HFFc6 (cell line): Measurements from ENCODE around the gene FOXP1. TPM values are rescaled to one million over a fixed set of nuclear protein-coding genes. Genes with fewer than 3 reads are reported as not detected.

Experiments used
- DNase-seq: peaks from one replicate; pipeline ENCODE4 v3.0.0-alpha.2; 2018
- H3K27ac Mint-ChIP-seq: 2 replicates; pipeline ENCODE4 v1.8.0; 2020; ENCODE audit warnings: mild to moderate bottlenecking, mixed read lengths
- H3K27me3 Mint-ChIP-seq: 2 replicates; pipeline ENCODE4 v1.8.0; 2021; ENCODE audit warnings: mild to moderate bottlenecking, moderate library complexity, mixed read lengths; ENCODE audit not compliant: insufficient read depth
- H3K36me3 Mint-ChIP-seq: 2 replicates; pipeline ENCODE4 v1.8.0; 2021; ENCODE audit warnings: low read depth, mixed read lengths
- H3K4me1 Mint-ChIP-seq: 2 replicates; pipeline ENCODE4 v1.8.0; 2020; ENCODE audit warnings: low read depth, mixed read lengths
- H3K4me3 Mint-ChIP-seq: 2 replicates; pipeline ENCODE4 v1.8.0; 2020; ENCODE audit warnings: mild to moderate bottlenecking, moderate library complexity, mixed read lengths
- H3K9me3 Mint-ChIP-seq: 2 replicates; pipeline ENCODE4 v1.8.0; 2020; ENCODE audit warnings: mild to moderate bottlenecking, mixed read lengths
- CTCF ChIP-seq: fragments of 200-600 bp; sonication (generic); IDR thresholded peaks from 2 replicates; pipeline ENCODE4 v1.5.0; 2021; ENCODE audit warnings: antibody characterized with exemption, mild to moderate bottlenecking
- total RNA-seq, 6 experiments: library from RNA; stranded (reverse); fragmentation: NEBNext Ultra II Directional; extraction: Animal tissue kit (Norgen Biotek cat#: 25700); gene quantifications; 2 replicates in 1 of 6; 3 replicates in 5 of 6; pipeline ENCODE4 v1.2.3, GENCODE V29; 2021

The FOXP1 gene
- total RNA-seq, 6 experiments from 2014 or later: 32.2 to 59.3 (median 52.0) TPM

- TF ChIP-seq CTCF: no peak
- Mint-ChIP-seq H3K4me1 (peaks cover 18% of the 10 kb centered on the region), H3K27ac (no peak overlapping the region), H3K9me3 (no peaks in the 10 kb centered on the region), H3K27me3 (no peaks in the 10 kb centered on the region; the same call in 1 of the 2 replicates), H3K4me3 (no peak overlapping the region), H3K36me3 (no peaks in the 10 kb centered on the region)
- no peak for DNase-seq
Measured at GRCh38 chr3:71152892-71153265, 430.6 kb downstream of the FOXP1 start.

GRCh38 chr3:71152039-71152891 is 431.3 kb downstream of the FOXP1 start:
- DNase-seq: no peak
- Mint-ChIP-seq H3K4me1 (peaks cover 18% of the 10 kb centered on the region), H3K36me3 (no peaks in the 10 kb centered on the region), H3K27ac (no peak overlapping the region), H3K4me3 (no peak overlapping the region), H3K27me3 (no peaks in the 10 kb centered on the region; the same call in 1 of the 2 replicates), H3K9me3 (no peaks in the 10 kb centered on the region)
- TF ChIP-seq CTCF: no peak

- Mint-ChIP-seq H3K4me1 (peaks cover 8% of the 10 kb centered on the region), H3K27ac (no peak overlapping the region), H3K9me3 (no peaks in the 10 kb centered on the region), H3K4me3 (no peak overlapping the region), H3K36me3 (no peaks in the 10 kb centered on the region), H3K27me3 (no peaks in the 10 kb centered on the region; the same call in 1 of the 2 replicates)
- TF ChIP-seq CTCF: no peak
- DNase-seq: no peak
Measured at GRCh38 chr3:71149959-71150954, 433.3 kb downstream of the FOXP1 start.

GRCh38 chr3:71148455-71149060 is 435.0 kb downstream of the FOXP1 start:
- H3K4me1 Mint-ChIP-seq: peaks cover 8% of the 10 kb centered on the region
- no peak overlapping the region for H3K27ac Mint-ChIP-seq
- no peak overlapping the region for H3K4me3 Mint-ChIP-seq
- no peaks in the 10 kb centered on the region; the same call in 1 of the 2 replicates for H3K27me3 Mint-ChIP-seq
- TF ChIP-seq CTCF: no peak
- H3K9me3 Mint-ChIP-seq: no peaks in the 10 kb centered on the region
- no peak for DNase-seq
- H3K36me3 Mint-ChIP-seq: no peaks in the 10 kb centered on the region

GRCh38 chr3:71146673-71147072 is 436.9 kb downstream of the FOXP1 start:
- Mint-ChIP-seq H3K27ac (no peak overlapping the region), H3K4me3 (no peak overlapping the region)

More at GRCh38 chr3:71146673-71147072, 436.9 kb downstream of the FOXP1 start:
- no peak for DNase-seq
- no peak for TF ChIP-seq CTCF
- Mint-ChIP-seq H3K9me3 (no peaks in the 10 kb centered on the region), H3K4me1 (peaks cover 15% of the 10 kb centered on the region), H3K36me3 (no peaks in the 10 kb centered on the region), H3K27me3 (peaks cover 2% of the 10 kb centered on the region)
